NT2/D1 (cell line): ENCODE results near the gene KRT38.
"Not testable (repeated sequence)": the region's sequence is repeated elsewhere in the genome, so short reads cannot be mapped to it uniquely, and the experiment has no call there.

ENCODE experiments used
- DNase-seq: peaks from one replicate; pipeline ENCODE4 v3.0.0-alpha.2; 2011; ENCODE audit warnings: low read depth, low spot score
- H3K27me3 ChIP-seq: 2 replicates; pipeline ENCODE4 v1.6.0; 2011; ENCODE audit warnings: mild to moderate bottlenecking; ENCODE audit not compliant: insufficient read length, insufficient read depth
- H3K36me3 ChIP-seq: 2 replicates; pipeline ENCODE4 v1.6.1; 2011; ENCODE audit warnings: mild to moderate bottlenecking, low read length, mixed read lengths; ENCODE audit not compliant: insufficient read depth, insufficient read length
- H3K4me1 ChIP-seq: 2 replicates; pipeline ENCODE4 v1.5.1; 2011; ENCODE audit not compliant: insufficient read depth, insufficient read length
- H3K4me3 ChIP-seq: 2 replicates; pipeline ENCODE4 v1.5.1; 2011; ENCODE audit warnings: low read depth; ENCODE audit not compliant: insufficient read length
- H3K9ac ChIP-seq: 2 replicates; pipeline ENCODE4 v1.6.0; 2011; ENCODE audit warnings: low read depth; ENCODE audit not compliant: insufficient read length
- H3K9me3 ChIP-seq: 2 replicates; pipeline ENCODE4 v1.5.1; 2011; ENCODE audit warnings: mild to moderate bottlenecking, low read length; ENCODE audit not compliant: insufficient read depth
- SUZ12 ChIP-seq: IDR thresholded peaks from 2 replicates; pipeline ENCODE4 v1.6.1; 2011; ENCODE audit not compliant: insufficient read length, insufficient read depth; ENCODE audit errors: extremely low read depth
- YY1 ChIP-seq: IDR thresholded peaks from 2 replicates; pipeline ENCODE4 v1.6.1; 2011; ENCODE audit not compliant: insufficient read length, insufficient read depth
- ZNF274 ChIP-seq: IDR thresholded peaks from 2 replicates; pipeline ENCODE4 v1.6.1; 2011; ENCODE audit warnings: mild to moderate bottlenecking, low read depth, low read length

Gene KRT38

DNA sequence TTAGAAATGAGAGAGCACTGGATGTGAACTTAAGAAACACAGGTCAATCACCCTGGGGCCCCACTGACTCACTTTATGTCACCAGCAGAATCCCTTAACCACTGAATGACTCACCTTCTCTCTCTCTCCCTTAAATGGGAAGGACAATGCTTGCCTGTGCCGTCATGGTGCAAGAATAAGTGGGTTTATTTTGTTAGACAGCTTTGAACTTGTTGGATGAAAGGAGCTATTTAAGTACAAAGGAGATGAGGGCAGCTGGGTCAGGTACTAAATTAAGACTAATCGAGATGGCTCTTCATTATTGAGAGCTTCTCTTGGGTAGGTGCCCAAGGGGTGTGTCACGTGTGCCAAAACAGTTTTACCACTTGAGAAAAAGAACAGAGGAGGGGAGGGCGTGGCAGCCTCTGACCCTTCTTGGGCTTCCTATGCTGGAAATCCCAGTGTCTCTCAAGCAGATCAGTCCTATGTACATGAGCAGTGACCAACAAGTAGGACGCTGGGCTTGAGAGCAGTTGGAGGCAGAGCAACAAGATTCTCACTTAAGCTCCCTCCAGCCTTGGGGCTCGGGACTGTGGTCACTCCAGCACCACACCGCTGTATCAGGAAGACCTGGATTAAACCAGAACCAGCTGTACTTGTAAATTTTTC lies 36.6 kb downstream of the KRT38 start:
- Histone ChIP-seq H3K27me3 (no peaks in the 10 kb centered on the region), H3K4me1 (no peaks in the 10 kb centered on the region), H3K4me3 (no peak overlapping the region), H3K9me3 (no peaks in the 10 kb centered on the region), H3K9ac (no peak overlapping the region), H3K36me3 (no peaks in the 10 kb centered on the region)
- no peak for DNase-seq
- no peak for TF ChIP-seq ZNF274
- no peak for TF ChIP-seq YY1
- no peak for TF ChIP-seq SUZ12

DNA sequence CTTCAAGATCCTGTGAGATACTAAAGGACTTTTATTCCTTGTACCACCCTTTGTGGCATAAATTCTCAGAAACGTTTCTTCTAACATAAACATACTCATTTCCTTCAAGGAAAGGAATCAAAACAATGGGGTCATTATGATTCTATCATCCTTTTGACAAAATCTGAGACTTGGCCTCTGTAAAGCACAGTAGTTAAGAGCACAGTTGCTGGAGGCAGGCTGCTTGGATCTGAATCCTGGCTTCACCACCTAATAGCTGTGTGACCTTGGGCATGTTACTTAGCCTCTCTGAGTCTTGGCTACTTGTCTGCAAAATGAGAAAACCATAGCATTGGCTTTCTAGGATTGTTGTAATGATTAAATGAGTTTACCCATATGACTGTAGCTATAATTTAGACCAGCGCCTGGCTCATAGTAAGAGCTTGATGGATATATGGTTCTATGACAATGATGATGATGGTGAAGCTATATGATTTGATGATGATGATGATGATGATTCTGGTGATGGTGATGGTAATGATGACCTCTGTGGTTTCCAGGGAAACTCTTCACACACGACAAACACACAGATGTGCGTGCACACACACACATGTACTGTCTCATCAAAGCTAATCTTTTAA lies 37.3 kb downstream of the KRT38 start:
- Histone ChIP-seq H3K9me3 (no peaks in the 10 kb centered on the region), H3K4me3 (no peak overlapping the region), H3K36me3 (no peaks in the 10 kb centered on the region), H3K27me3 (no peaks in the 10 kb centered on the region), H3K9ac (no peak overlapping the region), H3K4me1 (no peaks in the 10 kb centered on the region)
- TF ChIP-seq ZNF274 (no peak), SUZ12 (no peak), YY1 (no peak)
- DNase-seq = no peak

DNA sequence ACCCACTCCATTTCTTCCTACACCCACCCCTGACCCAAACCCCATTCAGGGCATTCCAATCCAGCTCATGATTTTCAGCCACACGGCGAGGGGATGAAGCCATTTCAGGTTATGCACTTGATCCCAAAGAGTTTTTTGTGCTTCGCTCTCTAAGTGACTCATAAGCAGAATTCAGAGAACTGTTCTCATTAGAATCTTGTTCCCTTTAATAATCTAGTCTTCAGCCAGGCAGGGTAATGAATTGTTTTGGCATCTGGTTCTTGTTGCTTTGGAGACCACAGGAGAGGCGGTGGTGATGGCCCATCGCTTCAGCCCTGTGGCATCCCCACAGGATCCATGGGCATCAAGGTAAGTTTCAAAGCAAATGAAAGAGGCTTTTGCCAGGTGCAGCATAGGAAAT lies 38.6 kb downstream of the KRT38 start:
- Histone ChIP-seq H3K9me3 (no peaks in the 10 kb centered on the region), H3K4me3 (no peak overlapping the region), H3K9ac (no peak overlapping the region), H3K27me3 (no peaks in the 10 kb centered on the region), H3K4me1 (no peaks in the 10 kb centered on the region), H3K36me3 (no peaks in the 10 kb centered on the region)
- DNase-seq = no peak
- TF ChIP-seq SUZ12 (no peak), YY1 (no peak), ZNF274 (no peak)

DNA sequence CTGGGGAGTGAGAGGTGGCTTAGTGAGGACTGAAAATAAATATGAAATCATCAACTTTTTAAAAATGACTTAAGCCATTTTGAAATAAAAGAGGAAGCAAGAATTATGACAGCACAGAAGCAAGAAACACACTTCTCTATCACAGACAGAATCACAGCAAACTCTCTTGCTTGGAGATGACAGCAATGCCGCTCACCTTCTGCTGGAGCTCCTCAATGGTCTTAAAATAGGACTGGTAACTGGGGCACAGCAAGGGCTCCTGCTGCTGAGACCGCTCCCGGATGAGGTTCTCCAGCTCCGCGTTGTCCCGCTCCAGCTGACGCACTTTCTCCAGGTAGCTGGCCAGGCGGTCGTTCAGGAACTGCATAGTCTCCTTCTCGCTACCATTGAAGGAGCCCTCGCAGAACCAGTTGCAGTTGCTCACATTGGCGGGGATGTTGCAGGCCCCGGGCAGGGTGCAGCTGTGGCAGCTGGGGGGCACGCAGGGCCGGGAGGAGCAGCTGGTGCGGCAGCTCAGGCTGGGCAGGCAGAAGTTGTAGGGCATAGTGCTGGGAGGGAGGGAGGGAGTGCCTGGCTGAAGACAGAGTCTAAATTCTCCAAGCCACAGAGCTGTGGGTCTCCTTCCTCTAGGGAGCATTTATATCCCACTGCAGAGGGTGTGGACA lies 43.7 kb downstream of the KRT38 start, which contains the start of gene KRT31:
TSS of gene KRT31 (minus strand) at position 613 of the 665 bp plus-strand sequence. CDS start at position 544, 69 bp downstream.
- no peaks in the 10 kb centered on the region for H3K27me3 ChIP-seq
- H3K4me1 ChIP-seq = no peaks in the 10 kb centered on the region
- no peak within 1 kb of the TSS for H3K4me3 ChIP-seq
- H3K9me3 ChIP-seq = no peaks in the 10 kb centered on the region
- DNase-seq = no peak
- H3K36me3 ChIP-seq = no peaks in the 10 kb centered on the region
- TF ChIP-seq ZNF274 (no peak), YY1 (no peak), SUZ12 (no peak)
- H3K9ac ChIP-seq = no peak within 1 kb of the TSS

DNA sequence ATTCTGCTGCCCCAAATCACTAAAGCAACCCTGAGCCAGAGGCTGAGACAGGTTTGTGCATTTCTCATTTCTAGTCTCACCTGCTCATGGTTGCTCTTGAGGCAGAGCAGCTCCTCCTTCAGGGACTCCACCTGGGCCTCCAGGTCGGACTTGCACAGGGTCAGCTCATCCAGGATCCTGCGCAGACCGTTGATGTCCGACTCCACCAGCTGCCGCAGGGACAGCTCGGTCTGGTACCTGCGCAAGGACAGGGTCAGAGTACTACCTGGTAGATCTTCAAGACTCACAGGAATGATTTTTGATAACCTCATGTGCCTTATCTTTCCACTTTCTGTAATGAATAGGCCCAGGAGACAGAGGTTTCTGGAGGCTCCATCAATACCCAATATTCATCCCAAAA lies 44.4 kb downstream of the KRT38 start:
- H3K9ac ChIP-seq = no peak overlapping the region
- TF ChIP-seq ZNF274 (no peak), YY1 (no peak), SUZ12 (no peak)
- no peaks in the 10 kb centered on the region for H3K27me3 ChIP-seq
- H3K9me3 ChIP-seq = no peaks in the 10 kb centered on the region
- H3K36me3 ChIP-seq = no peaks in the 10 kb centered on the region
- H3K4me1 ChIP-seq = no peaks in the 10 kb centered on the region
- H3K4me3 ChIP-seq = no peak overlapping the region
- no peak for DNase-seq

DNA sequence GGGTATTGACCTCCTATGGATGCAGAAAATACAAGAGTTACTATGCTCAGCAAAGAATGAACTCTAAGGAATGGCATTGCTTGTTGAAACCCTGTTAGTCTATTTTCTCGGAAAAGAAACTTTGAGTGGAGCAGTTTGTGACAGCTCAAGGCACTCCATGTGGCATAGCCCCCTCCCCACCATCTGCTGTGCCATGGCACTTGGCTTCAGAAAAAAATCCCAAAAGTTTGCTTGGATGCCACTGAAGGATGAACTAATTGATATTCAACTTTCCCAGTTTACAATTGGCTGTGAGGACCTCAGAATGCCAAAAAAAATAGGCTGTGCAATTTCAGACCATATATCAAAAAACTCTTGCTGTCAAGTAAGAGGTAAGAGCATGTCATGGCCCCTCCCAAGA lies 45.2 kb downstream of the KRT38 start:
- no peaks in the 10 kb centered on the region for H3K4me1 ChIP-seq
- DNase-seq = no peak
- no peaks in the 10 kb centered on the region for H3K27me3 ChIP-seq
- no peak for TF ChIP-seq ZNF274
- TF ChIP-seq SUZ12 = no peak
- TF ChIP-seq YY1 = no peak
- H3K9me3 ChIP-seq = no peaks in the 10 kb centered on the region
- H3K4me3 ChIP-seq = no peak overlapping the region
- no peak overlapping the region for H3K9ac ChIP-seq
- H3K36me3 ChIP-seq = no peaks in the 10 kb centered on the region

DNA sequence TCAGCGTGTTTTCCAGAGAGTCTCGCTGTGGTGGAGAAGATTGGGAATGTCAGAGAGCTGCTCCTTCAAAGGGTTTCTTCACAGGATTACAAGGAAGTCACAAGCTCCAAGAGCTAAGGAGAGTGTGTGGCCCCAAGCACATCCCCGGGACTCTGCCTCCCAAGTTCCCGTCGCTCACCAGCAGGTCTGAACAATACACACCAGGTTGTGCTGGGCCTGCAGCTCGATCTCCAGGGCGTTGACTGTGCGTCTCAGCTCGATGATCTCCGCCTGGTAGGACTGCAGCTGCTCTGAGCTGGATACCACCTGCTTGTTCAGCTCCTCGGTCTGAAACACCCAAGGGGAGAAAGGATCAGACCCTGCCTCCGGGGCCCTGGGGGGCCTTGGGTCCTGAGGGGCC lies 45.7 kb downstream of the KRT38 start:
- not testable (repeated sequence) for H3K27me3 ChIP-seq, H3K9ac ChIP-seq, H3K4me3 ChIP-seq, H3K4me1 ChIP-seq, H3K36me3 ChIP-seq, H3K9me3 ChIP-seq, DNase-seq
